ENCODE results near the gene KDM6A.
"Not testable (repeated sequence)": the region's sequence is repeated elsewhere in the genome, so short reads cannot be mapped to it uniquely, and the experiment has no call there.

The KDM6A gene

GRCh38 chrX:44890247-44890646 is 17.3 kb downstream of the KDM6A start:
- DNase-seq = no peak

- DNase-seq = not testable (repeated sequence)
Measured at GRCh38 chrX:44890687-44891086, 17.7 kb downstream of the KDM6A start.

- DNase-seq = no peak
Measured at GRCh38 chrX:44891642-44892041, 18.7 kb downstream of the KDM6A start.

- DNase-seq = no peak
Measured at GRCh38 chrX:44896876-44897186, 23.8 kb downstream of the KDM6A start.

GRCh38 chrX:44897539-44897938 is 24.6 kb downstream of the KDM6A start:
- DNase-seq = no peak

GRCh38 chrX:44898411-44899221 is 25.6 kb downstream of the KDM6A start:
- no peak for DNase-seq

GRCh38 chrX:44899946-44900345 is 27.0 kb downstream of the KDM6A start:
- no peak for DNase-seq

- no peak for DNase-seq
Measured at GRCh38 chrX:44903107-44903506, 30.1 kb downstream of the KDM6A start.

- DNase-seq = no peak
Measured at GRCh38 chrX:44903830-44904530, 31.0 kb downstream of the KDM6A start.

GRCh38 chrX:44904542-44905115 is 31.6 kb downstream of the KDM6A start:
- no peak for DNase-seq

- DNase-seq = no peak
Measured at GRCh38 chrX:44906041-44906440, 33.1 kb downstream of the KDM6A start.

GRCh38 chrX:44906542-44906941 is 33.6 kb downstream of the KDM6A start:
- DNase-seq = no peak

- DNase-seq = no peak
Measured at GRCh38 chrX:44908153-44908552, 35.2 kb downstream of the KDM6A start.

- no peak for DNase-seq
Measured at GRCh38 chrX:44908827-44909226, 35.8 kb downstream of the KDM6A start.

- DNase-seq = not testable (repeated sequence)
Measured at GRCh38 chrX:44910508-44910907, 37.5 kb downstream of the KDM6A start.

- DNase-seq = not testable (repeated sequence)
Measured at GRCh38 chrX:44911074-44911600, 38.1 kb downstream of the KDM6A start.

GRCh38 chrX:44913656-44914531 is 40.9 kb downstream of the KDM6A start:
- DNase-seq = no peak

- no peak for DNase-seq
Measured at GRCh38 chrX:44914532-44915198, 41.7 kb downstream of the KDM6A start.

GRCh38 chrX:44915361-44915868 is 42.4 kb downstream of the KDM6A start:
- no peak for DNase-seq

- no peak for DNase-seq
Measured at GRCh38 chrX:44918722-44919121, 45.7 kb downstream of the KDM6A start.

GRCh38 chrX:44922980-44923379 is 50.0 kb downstream of the KDM6A start:
- DNase-seq = no peak

- DNase-seq = no peak
Measured at GRCh38 chrX:44927398-44927797, 54.4 kb downstream of the KDM6A start.

Measured in eye (tissue), 1 donor.